NCI-H526 treated with DMSO at 0.1 percent for 48 hours (cell line): Measurements from ENCODE around the gene PLPPR1.

Experiments used
- DNase-seq: peaks from one replicate; lab custom pipeline; 2025; lab: John Stamatoyannopoulos, UW

Gene PLPPR1

GRCh38 chr9:101350285-101350684 lies 321.8 kb downstream of the PLPPR1 start:
- DNase-seq: no peak

DNA sequence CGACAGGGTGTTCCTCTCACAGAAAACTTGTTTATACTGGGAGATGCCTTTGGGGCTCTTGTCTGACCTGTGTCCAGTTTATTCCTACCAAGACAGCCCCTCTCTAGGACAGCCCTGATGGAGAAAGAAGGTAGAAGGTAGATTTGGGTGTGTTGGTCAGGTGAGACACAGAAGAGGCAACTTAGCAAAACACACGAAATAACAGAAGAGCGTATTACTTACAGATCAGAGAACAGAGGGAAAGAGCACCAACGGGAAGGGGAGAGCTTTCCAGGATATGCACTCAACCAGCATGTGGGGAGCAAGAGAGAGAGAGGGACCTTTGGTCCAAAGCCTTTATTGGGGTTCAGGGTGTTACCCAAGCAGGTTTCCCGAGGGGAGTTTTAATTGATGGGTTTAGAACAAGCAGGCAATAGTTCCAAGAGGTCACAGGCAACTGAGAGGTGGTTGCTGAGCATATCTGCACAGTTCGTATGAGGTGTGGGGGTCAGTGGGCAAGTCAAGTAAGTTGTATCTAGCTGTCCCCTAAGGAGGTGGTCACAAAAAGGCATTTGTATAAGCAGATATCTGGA lies 324.5 kb downstream of the PLPPR1 start:
- DNase-seq: no peak

DNA sequence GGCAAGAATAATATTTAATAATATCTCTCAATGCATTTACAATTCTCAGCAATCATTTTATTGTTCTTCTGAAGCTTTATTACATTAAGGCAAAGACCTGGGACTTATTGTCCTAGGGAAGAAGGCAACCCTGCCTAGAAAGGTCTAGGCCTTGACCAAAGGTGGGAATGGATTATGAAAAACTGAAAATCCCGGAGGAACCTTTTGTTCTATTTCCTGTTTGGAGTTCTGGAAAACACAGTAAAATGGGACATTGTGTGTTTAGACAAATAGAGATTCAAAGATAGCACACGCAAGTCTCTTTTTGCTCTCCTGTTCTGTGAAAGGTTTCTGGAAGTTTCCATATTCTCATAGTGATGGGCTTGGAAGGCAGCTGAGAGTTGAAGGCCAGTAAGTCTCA lies 325.2 kb downstream of the PLPPR1 start:
- no peak for DNase-seq

DNA sequence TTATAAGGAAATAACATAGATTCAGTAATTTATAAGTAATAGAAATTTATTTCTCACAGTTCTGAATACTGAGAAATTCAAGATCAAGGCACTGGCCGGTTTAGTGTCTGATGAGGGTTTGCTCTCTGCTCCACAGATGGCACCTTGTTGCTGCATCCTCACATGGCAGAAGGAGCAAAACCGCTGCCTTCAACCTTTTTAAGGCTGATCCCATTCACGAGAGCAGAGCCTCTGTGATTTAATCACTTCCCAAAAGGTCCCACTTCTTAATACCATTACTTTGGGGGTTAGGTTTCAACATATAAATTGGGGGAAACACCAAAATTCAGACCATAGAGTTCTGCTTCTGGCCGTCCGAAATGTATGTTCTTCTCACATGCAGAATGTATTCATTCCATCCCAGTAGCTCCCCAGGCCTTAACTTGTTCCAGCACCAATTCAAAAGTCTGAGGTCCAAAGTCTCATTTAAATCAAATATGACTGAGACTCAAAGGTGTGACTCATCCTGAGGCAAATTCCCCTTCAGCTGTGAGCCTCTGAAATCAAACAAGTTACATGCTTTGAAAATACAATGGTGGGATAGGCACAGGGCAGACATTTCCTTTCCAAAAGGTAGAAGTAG lies 325.7 kb downstream of the PLPPR1 start:
- DNase-seq: no peak

DNA sequence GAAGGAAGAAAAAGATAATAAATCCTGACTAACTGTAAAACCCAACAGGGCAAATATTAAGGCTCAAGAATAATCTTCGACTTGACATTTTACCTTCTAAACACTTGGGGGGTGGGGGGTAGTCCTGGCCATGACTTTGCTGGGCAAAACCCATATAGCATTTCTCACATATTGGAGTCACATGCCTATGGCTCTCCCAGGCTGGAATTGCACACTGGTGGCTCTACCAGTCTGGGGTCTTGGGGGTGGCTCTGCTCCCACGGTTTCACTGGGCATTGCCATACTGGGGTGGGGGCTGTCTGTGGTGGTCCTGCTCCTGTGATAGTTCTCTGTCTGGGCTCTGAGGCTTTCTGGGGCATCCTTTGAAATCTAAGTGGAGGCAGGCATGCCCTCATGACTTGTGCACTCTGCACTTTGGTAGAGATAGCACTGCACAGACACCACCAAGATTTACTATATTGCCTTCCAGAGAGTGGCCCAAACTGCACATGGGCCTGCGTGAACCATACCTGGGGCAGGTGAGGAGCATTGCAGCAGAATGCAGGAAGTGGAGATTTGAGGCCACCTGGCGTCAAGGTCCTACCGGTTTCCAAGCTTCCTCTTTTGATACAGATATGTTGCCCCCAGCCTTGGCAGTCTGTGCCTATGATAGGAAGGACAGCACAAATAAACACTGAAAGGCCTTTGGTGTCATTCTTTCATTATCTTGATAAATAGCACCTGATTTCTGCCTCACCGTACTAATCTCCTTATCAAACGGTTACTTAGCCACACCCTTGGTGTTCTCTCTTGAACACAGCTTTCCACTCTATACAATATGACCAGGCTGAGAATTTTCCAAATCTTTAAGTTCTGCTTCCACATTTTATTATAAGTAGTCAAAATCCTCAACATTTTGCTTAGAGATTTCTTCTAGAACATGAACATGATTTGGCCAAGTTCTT lies 326.5 kb downstream of the PLPPR1 start:
- no peak for DNase-seq

- DNase-seq: no peak
Measured at GRCh38 chr9:101356619-101357018, 328.1 kb downstream of the PLPPR1 start.

- DNase-seq: no peak
Measured at GRCh38 chr9:101359679-101360078, 331.2 kb downstream of the PLPPR1 start.

DNA sequence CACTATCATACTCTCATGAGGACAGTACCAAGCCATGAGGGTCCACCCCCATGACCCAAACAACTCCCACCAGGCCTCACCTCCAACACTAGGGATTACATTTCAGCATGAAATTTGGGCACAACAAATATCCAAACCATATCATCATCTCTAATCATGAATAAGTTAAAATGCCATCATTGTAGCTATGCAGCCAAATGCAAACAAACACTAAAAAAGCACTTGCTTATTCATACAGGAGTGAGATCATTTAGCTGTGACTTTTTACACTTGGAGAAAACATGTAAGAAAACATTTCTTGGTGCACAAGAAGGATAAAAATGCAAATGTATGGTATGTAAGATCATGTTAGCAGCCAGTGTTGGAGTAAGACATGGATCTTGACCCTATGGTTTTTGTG lies 332.1 kb downstream of the PLPPR1 start:
- DNase-seq: no peak

GRCh38 chr9:101362450-101362849 lies 333.9 kb downstream of the PLPPR1 start:
- no peak for DNase-seq

- no peak for DNase-seq
Measured at GRCh38 chr9:101365181-101365580, 336.7 kb downstream of the PLPPR1 start.

DNA sequence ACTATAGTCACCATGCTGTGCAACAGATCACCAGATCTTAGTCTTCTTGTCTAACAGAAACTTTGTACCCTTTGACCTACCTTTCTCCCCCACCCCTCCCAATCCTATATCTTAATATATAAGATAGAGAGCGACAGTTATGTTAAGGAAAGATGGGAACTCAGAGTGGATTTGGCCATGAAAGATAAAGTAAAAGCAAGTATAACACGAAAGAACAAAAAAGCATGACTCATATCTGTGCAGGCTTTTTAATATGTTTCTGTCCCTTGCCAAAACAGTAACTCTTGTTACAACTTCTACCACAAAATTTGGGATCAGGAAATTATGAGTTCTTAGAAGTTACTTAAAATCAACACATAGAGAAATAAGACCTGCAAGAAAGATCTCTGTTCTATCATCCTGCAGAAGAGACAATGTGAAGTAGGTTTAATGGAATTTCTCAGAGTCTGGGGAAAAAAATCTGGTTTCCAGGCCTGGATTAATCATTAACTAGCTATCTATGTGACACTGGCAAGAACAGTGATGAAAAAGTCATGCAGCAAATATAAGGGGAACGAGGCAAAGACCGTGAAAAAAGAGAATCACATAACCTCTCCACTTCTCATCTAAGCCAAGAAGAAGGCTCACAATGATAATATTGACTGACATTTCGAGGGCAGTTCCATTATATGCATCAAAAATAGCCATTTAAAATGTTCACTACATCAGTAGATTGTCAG lies 337.7 kb downstream of the PLPPR1 start:
- no peak for DNase-seq

DNA sequence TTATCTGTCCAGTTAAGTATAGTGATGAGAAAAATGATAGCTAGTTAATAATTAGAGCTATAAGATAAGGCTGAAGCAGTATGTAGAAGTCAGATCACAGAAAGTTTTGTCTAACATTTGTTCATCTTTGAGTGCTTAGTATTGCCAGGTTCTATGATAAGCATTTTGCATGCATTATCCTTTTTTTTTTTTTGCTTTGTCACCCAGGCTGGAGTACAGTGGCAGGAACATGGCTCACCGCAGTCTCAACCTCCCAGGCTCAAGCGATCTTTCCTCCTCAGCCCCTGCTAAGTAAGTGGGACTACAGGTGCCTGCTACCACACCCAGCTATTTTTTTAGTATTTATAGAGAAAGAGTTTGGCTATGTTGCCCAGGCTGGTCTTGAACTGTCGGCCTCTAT lies 338.8 kb downstream of the PLPPR1 start:
- no peak for DNase-seq

DNA sequence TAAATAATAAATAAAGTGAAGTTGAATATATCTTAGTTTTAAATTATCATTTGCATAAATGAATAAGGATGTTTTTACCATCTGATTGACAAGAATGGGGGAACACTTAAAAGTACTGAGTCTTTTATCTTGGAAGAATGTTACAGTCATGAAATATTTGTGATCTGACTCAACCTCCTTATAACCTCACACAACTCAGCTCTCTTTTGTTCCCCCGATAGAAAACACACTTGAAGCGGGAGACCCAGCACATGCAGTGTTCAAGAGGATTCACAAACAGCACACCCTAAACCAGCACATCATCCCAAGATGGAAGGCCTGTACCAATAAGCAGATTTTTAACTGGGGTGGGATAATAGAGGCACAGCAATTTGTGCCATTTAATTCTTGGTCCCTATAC lies 340.8 kb downstream of the PLPPR1 start:
- no peak for DNase-seq

DNA sequence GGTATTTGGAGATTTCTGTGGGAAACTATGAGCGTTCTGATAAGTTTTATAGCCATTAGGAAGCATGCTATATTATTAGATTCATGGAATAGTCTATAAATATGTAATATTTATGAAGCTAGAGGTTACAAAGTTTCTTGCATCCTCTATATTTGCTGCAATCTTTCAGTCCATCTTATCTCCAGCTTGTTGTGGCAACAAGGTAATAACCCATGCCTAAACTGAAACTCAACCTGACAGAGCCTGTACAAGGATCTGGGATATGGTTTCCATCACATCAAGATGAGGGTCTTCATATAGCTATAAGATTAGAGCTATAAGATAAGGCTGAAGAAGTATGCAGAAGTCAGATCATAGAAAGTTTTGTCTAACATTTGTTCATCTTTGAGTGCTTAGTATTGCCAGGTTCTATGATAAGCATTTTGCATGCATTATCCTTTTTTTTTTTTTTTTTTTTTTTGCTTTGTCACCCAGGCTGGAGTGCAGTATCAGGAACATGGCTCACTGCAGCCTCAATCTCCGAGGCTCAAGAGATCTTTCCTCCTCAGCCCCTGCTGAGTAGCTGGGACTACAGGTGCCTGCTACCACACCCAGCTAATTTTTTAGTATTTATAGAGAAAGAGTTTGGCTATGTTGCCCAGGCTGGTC lies 341.5 kb downstream of the PLPPR1 start:
- no peak for DNase-seq

GRCh38 chr9:101371813-101372212 lies 343.3 kb downstream of the PLPPR1 start:
- DNase-seq: no peak

DNA sequence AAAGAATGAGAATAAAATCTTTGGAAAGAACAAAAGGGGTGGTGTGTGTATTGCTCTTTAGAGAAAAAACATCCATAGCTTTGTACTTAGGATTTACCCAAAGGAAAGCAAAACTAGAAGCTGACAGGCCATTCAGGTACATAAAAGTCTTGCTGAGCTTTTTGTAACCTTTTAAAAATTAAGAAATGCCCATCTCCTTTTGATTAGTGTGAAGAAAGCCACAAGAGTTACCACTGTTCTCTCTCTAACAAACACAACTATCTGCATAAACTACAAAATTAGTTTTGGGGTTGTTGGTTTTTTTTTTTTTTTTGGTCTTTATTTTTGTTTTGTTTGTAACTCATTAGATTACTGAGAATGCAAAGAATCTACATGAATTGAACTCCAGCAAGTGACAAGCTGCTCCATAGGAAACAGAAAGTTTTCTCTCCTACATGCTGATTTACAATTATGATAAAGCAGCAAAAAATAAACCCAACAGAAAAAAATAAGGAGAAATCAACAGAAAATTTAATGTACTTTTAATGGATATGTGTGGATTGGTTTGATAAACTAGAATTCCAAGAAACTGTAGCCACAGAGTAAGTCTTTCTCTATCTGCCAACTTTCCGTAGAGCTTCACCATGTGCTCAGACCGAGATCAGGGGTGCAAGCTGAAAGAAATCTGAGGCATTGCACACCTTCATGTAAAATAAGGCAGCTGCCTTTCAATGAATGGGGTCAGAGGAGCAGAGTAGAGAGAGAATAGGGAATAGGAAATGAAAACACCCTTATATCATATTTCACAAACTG lies 344.0 kb downstream of the PLPPR1 start:
- DNase-seq: no peak
